HepG2 (cell line): ENCODE data around the gene TFAP2C. TPM values are rescaled to one million over a fixed set of nuclear protein-coding genes. Genes with fewer than 3 reads are reported as not detected.

ENCODE experiments used
- ATAC-seq: fragments of 200-7000 bp; cut with Tn5 transposase; 3 replicates; pipeline ENCODE4 v1.9.1; 2020; ENCODE audit warnings: mild to moderate bottlenecking, moderate library complexity
- BruUV-seq: library from RNA; stranded (reverse); fragments of 400-500 nt; replicated peaks from 2 replicates; lab custom pipeline; 2021; lab: Mats Ljungman, UMichigan
- CTCF ChIA-PET: fragments of 300-600 bp; formaldehyde crosslinking; extraction: SDS; loops from one replicate; lab custom pipeline; 2021; ENCODE audit warnings: low total read pairs, inconsistent platforms, low intra/inter-chr PET ratio; lab: Yijun Ruan, JAX
- POLR2A ChIA-PET: fragments of 350-600 bp; sonication (Branson Sonifier 250); formaldehyde crosslinking; loops from one replicate; lab custom pipeline; 2020; ENCODE audit warnings: antibody characterized with exemption, inconsistent platforms; lab: Yijun Ruan, JAX
- DNase-seq: peaks from one replicate; pipeline ENCODE4 v3.0.0-alpha.2; 2015; ENCODE audit warnings: low spot score
- FAIRE-seq: peaks from 3 replicates; lab custom pipeline; 2011; peaks lifted over from hg19 to GRCh38; lab: Jason Lieb, UNC
- H2AFZ ChIP-seq: one replicate; pipeline ENCODE4 v1.6.1; 2011; ENCODE audit warnings: low read length, inconsistent platforms
- H3K27ac ChIP-seq: fragments of 300-600 bp; 3 replicates; pipeline ENCODE4 v1.8.0; 2011; ENCODE audit warnings: mixed run types, mild to moderate bottlenecking, mixed read lengths, low read length, inconsistent platforms; ENCODE audit not compliant: insufficient read depth; ENCODE audit errors: extremely low read length
- H3K27me3 ChIP-seq, 2 experiments: fragments of 200-600 bp in 1 of 2; 2 replicates in 1 of 2; 3 replicates in 1 of 2; pipeline versions ENCODE4 v1.6.0 to v1.8.0; 2011; ENCODE audit warnings: low read length in 2 of 2, mild to moderate bottlenecking in 2 of 2, moderate library complexity in 2 of 2, inconsistent platforms in 1 of 2; ENCODE audit not compliant: insufficient read depth in 2 of 2, control insufficient read depth in 1 of 2
- H3K36me3 ChIP-seq, 2 experiments: fragments of 200-600 bp in 1 of 2; replicated peaks in 1 of 2; 2 replicates in 1 of 2; 3 replicates in 1 of 2; pipeline versions ENCODE4 v1.5.1 to v1.8.0; 2011; ENCODE audit warnings: low read length in 2 of 2, inconsistent platforms in 1 of 2; ENCODE audit not compliant: insufficient read depth in 2 of 2, control insufficient read depth in 1 of 2
- H3K4me1 ChIP-seq: 2 replicates; pipeline ENCODE4 v1.5.1; 2012; ENCODE audit warnings: low read length, inconsistent platforms; ENCODE audit not compliant: insufficient read depth
- H3K4me2 ChIP-seq: 2 replicates; pipeline ENCODE4 v1.6.0; 2011; ENCODE audit warnings: low read depth, low read length, inconsistent platforms
- H3K4me3 ChIP-seq, 3 experiments: fragments of 200-600 bp in 1 of 3; sonication (generic), shearing (Covaris generic) in 1 of 3; replicated peaks in 1 of 3; 2 replicates each; pipeline ENCODE4 v1.5.1; 2011 to 2016; ENCODE audit warnings: low read length in 3 of 3, inconsistent platforms in 2 of 3, low read depth in 2 of 3, mild to moderate bottlenecking in 2 of 3, control low read depth in 1 of 3, mixed read lengths in 1 of 3; ENCODE audit not compliant: insufficient read depth in 1 of 3
- H3K79me2 ChIP-seq: one replicate; pipeline ENCODE4 v1.6.1; 2011; ENCODE audit warnings: low read length, inconsistent platforms; ENCODE audit not compliant: insufficient read depth
- H3K9ac ChIP-seq: 2 replicates; pipeline ENCODE4 v1.6.0; 2011; ENCODE audit warnings: mild to moderate bottlenecking, low read depth, low read length, inconsistent platforms; ENCODE audit not compliant: insufficient read depth
- H3K9me3 ChIP-seq: 2 replicates; pipeline ENCODE4 v1.5.1; 2012; ENCODE audit warnings: mild to moderate bottlenecking, low read length
- H4K20me1 ChIP-seq: 2 replicates; pipeline ENCODE4 v1.6.0; 2011; ENCODE audit warnings: inconsistent platforms, mild to moderate bottlenecking, low read length, moderate library complexity; ENCODE audit not compliant: insufficient read depth
- CHCHD3 ChIP-seq: sonication (generic); formaldehyde crosslinking; IDR thresholded peaks from 2 replicates; pipeline ENCODE4 v1.8.0; 2022; ENCODE audit warnings: mild to moderate bottlenecking, missing genetic modification reagents, moderate library complexity
- CREB1 ChIP-seq, 2 experiments: fragments of 450-650 bp in 1 of 2; IDR thresholded peaks; 2 replicates each; pipeline ENCODE4 v1.6.1; 2016 to 2017; ENCODE audit warnings: control low read depth in 1 of 2, mild to moderate bottlenecking in 1 of 2, missing compliant biosample characterization in 1 of 2, missing genetic modification characterization in 1 of 2
- EHMT2 ChIP-seq: fragments of 200-600 bp; sonication (generic); IDR thresholded peaks from 2 replicates; pipeline ENCODE4 v1.7.0; 2017; ENCODE audit warnings: antibody characterized with exemption, low read depth, low read length, borderline replicate concordance
- HDAC1 ChIP-seq: sonication (generic); formaldehyde crosslinking; IDR thresholded peaks from 2 replicates; pipeline ENCODE4 v1.5.1; 2020; ENCODE audit warnings: mild to moderate bottlenecking, missing genetic modification reagents
- SMARCE1 ChIP-seq: fragments of 450-650 bp; IDR thresholded peaks from 2 replicates; pipeline ENCODE4 v1.6.1; 2017; ENCODE audit warnings: borderline replicate concordance
- SP4 ChIP-seq: sonication (generic); formaldehyde crosslinking; IDR thresholded peaks from 2 replicates; pipeline ENCODE4 v1.8.1; 2023; ENCODE audit warnings: mild to moderate bottlenecking, missing genetic modification reagents
- STAG1 ChIP-seq: sonication (generic); formaldehyde crosslinking; IDR thresholded peaks from 2 replicates; pipeline ENCODE4 v1.4.0; 2020; ENCODE audit warnings: missing genetic modification reagents
- ZNF124 ChIP-seq: sonication (generic); formaldehyde crosslinking; IDR thresholded peaks from 2 replicates; pipeline ENCODE4 v1.4.0; 2020; ENCODE audit warnings: missing genetic modification reagents
- ZNF44 ChIP-seq: sonication (generic); formaldehyde crosslinking; IDR thresholded peaks from 2 replicates; pipeline ENCODE4 v1.5.1; 2020; ENCODE audit warnings: mild to moderate bottlenecking, missing genetic modification reagents
- ZNF672 ChIP-seq: sonication (generic); formaldehyde crosslinking; IDR thresholded peaks from 2 replicates; pipeline ENCODE4 v1.8.1; 2022; ENCODE audit warnings: missing genetic modification reagents
- WGBS: methylation state at CpG from one replicate; pipeline ENCODE4 v1.1.6; 2017; ENCODE audit warnings: low lambda C conversion rate; 5-methylcytosine and 5-hydroxymethylcytosine counted together
- in situ Hi-C: cut with HindIII; loops from 2 replicates; pipeline ENCODE4 v1.10.0; 2017; ENCODE audit warnings: low pct_unique_long_range_greater_than_20kb; ENCODE audit not compliant: extremely low pct_ligation_motif_present
- intact Hi-C: fragments of 100-400 bp; cut with micrococcal nuclease; formaldehyde crosslinking; loops from one replicate; pipeline ENCODE4 v1.10.0; 2022; ENCODE audit not compliant: unreplicated experiment
- polyA plus RNA-seq, 8 experiments: library from polyadenylated mRNA; depleted of rRNA in 3 of 8; stranded (reverse) in 7 of 8; unstranded in 1 of 8; fragments of >200 nt; fragmentation: Illumina TruSeq in 4 of 8; extraction: Trizol in 4 of 8; gene quantifications; 2 replicates each; pipeline versions ENCODE4 v1.2.1 to v1.2.3, GENCODE V29; 2011 to 2016; ENCODE audit warnings: low read depth in 4 of 8, missing spikeins in 1 of 8, mixed read lengths in 1 of 8; ENCODE audit not compliant: insufficient read depth in 1 of 8
- total RNA-seq, 5 experiments: library from RNA; depleted of rRNA; stranded (reverse); fragments of >200 nt; fragmentation: Illumina TruSeq; extraction: Trizol; gene quantifications; 2 replicates each; pipeline ENCODE4 v1.2.3, GENCODE V29; 2016; ENCODE audit warnings: low read depth in 1 of 5
- TF ChIP-seq, protein P1 (sequence below): sonication (generic); formaldehyde crosslinking; IDR thresholded peaks from 2 replicates; pipeline ENCODE4 v1.5.0; 2020; ENCODE audit warnings: mild to moderate bottlenecking, missing genetic modification reagents, moderate library complexity

Gene TFAP2C
- total and polyA plus RNA-seq, 2 of the 13 experiments (the other 11 are each of a cell fraction or from before 2014, with no cell fraction given), result not detected

DNA sequence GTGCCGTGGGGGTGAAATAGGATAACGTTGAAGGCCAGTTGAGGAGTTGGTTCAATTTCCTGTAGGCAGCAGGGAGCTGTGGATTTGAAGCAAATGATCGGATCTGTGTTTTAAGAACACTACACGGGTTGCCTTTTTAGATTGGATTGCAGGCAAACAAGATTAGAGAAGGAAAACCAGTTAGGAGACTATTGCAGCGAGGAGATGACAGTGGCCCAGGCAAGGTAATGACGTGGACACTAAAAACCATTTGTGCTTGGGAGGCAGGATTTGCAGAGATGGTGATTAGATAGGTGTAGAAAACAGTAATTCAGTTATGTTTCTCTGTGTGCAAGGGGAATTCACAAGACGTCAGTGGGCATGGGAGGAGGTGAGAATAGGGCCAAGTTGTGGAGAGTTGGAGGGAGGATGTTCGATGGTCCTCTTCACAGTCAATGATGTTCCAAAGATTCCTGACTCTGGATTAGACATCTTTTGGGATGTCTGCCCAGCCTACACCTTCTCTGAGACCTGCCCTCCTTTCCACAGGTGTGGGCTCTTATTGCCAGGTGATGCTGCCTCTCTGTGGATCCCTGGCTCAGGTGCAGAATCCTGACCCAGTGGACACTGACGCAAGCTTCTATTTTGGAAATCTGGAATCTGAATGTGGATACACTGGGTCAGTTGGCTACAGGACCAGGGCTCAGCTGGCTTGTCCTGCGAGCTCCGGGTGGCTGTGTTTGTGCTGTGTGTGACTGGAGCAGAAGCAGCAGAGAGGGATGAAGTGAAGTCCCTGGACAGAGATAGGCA, 54.2 kb downstream of the TFAP2C start:
- no peak overlapping the region for H3K4me2 ChIP-seq
- DNase-seq, result no peak
- no peaks in the 10 kb centered on the region; the same call in 1 of the 2 replicates for H4K20me1 ChIP-seq
- no peak for FAIRE-seq
- POLR2A ChIA-PET, result no interaction called here
- no peak overlapping the region for H3K9ac ChIP-seq
- H3K36me3 ChIP-seq, result no peaks in the 10 kb centered on the region
- intact Hi-C loops, result no loop called here
- H3K9me3 ChIP-seq, result no peaks in the 10 kb centered on the region
- TF ChIP-seq CREB1 (IDR thresholded peaks at IDR 0.05) (peak; percentile 69), CREB1 (CRISPR knock-in tag; IDR thresholded peaks at IDR 0.05) (no peak), ZNF44 (no peak), CHCHD3 (CRISPR knock-in tag) (no peak), ZNF124 (CRISPR knock-in tag) (no peak), HDAC1 (CRISPR knock-in tag) (no peak), SP4 (no peak), EHMT2 (no peak)
- no peak overlapping the region for H2AFZ ChIP-seq
- no peaks in the 10 kb centered on the region for H3K4me1 ChIP-seq
- no peaks in the 10 kb centered on the region for H3K79me2 ChIP-seq
- H3K4me3 ChIP-seq, result no peak overlapping the region
- 5% methylated on average over 11 of the region's 11 CpGs for WGBS
- CTCF ChIA-PET, result no interaction called here
- peaks cover 0 to 25% of the 10 kb centered on the region in 2 experiments; a peak in 4 of 5 replicates for H3K27me3 ChIP-seq
- H3K27ac ChIP-seq, result no peak overlapping the region
- no peak for ATAC-seq
- in situ Hi-C loops, result no loop called here
- no TSS peak for BruUV-seq

DNA sequence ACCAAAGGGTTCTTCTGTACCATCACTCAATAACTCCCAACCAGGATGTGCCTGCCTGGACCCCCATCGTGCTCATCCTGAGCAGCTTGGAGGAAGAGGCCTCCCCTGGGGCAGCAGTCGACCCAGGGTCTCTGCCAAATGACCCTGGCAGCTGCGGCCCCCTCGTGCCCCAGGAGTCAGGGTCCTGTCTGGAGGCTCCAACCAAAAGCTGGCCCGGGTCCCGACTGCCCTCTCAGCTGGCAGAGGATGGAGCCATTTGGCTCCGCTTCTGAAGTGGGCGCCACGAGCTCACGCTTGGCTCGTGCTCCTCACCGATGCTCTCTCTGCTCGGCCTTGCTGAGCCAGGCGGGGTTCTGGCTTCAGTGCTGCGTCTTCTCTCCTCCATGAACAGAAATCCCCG, 56.8 kb downstream of the TFAP2C start:
- 34% methylated on average over 13 of the region's 16 CpGs for WGBS
- H4K20me1 ChIP-seq, result no peaks in the 10 kb centered on the region; the same call in 1 of the 2 replicates
- H3K4me2 ChIP-seq, result no peak overlapping the region
- no peak overlapping the region for H3K9ac ChIP-seq
- H3K9me3 ChIP-seq, result no peaks in the 10 kb centered on the region
- in situ Hi-C loops, result no loop called here
- POLR2A ChIA-PET, result no interaction called here
- peaks cover 8 to 51% of the 10 kb centered on the region in 2 experiments; a peak in 4 of 5 replicates for H3K27me3 ChIP-seq
- no peaks in the 10 kb centered on the region for H3K36me3 ChIP-seq
- ATAC-seq (no peak; the same call in 1 of the 3 replicates), FAIRE-seq (no peak), DNase-seq (no peak)
- no peaks in the 10 kb centered on the region for H3K4me1 ChIP-seq
- no peak overlapping the region for H2AFZ ChIP-seq
- H3K4me3 ChIP-seq, result no peak overlapping the region
- CTCF ChIA-PET, result no interaction called here
- H3K79me2 ChIP-seq, result no peaks in the 10 kb centered on the region
- BruUV-seq, result no TSS peak
- H3K27ac ChIP-seq, result no peak overlapping the region
- TF ChIP-seq STAG1, result 0 out of 2 replicates have a peak, but pooled peaks have one; percentile 10
- TF ChIP-seq SMARCE1, result no peak
- TF ChIP-seq ZNF672 (CRISPR knock-in tag), result no peak
- TF ChIP-seq, protein P1, sequence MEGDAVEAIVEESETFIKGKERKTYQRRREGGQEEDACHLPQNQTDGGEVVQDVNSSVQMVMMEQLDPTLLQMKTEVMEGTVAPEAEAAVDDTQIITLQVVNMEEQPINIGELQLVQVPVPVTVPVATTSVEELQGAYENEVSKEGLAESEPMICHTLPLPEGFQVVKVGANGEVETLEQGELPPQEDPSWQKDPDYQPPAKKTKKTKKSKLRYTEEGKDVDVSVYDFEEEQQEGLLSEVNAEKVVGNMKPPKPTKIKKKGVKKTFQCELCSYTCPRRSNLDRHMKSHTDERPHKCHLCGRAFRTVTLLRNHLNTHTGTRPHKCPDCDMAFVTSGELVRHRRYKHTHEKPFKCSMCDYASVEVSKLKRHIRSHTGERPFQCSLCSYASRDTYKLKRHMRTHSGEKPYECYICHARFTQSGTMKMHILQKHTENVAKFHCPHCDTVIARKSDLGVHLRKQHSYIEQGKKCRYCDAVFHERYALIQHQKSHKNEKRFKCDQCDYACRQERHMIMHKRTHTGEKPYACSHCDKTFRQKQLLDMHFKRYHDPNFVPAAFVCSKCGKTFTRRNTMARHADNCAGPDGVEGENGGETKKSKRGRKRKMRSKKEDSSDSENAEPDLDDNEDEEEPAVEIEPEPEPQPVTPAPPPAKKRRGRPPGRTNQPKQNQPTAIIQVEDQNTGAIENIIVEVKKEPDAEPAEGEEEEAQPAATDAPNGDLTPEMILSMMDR (CRISPR knock-in tag), result 0 out of 2 replicates have a peak, but pooled peaks have one; percentile 15
- intact Hi-C loops, result no loop called here
